ENCODE data around the gene GPR17. TPM values are rescaled to one million over a fixed set of nuclear protein-coding genes. Genes with fewer than 3 reads are reported as not detected.

The GPR17 gene
- total RNA-seq, 2 experiments from 2014 or later: 0.22 TPM; not detected in 1

GRCh38 chr2:127608061-127609030 is 37.6 kb upstream of the GPR17 start:
- Histone ChIP-seq H3K4me3 (ENCODE audit: low read depth, low read length, poor library complexity, severe bottlenecking) (no peak overlapping the region), H3K27ac (ENCODE audit: low read depth, low read length, poor library complexity, severe bottlenecking) (no peak overlapping the region), H3K36me3 (ENCODE audit: insufficient read depth, low read length) (no peaks in the 10 kb centered on the region), H3K9me3 (ENCODE audit: low read length) (no peaks in the 10 kb centered on the region; the same call in 1 of the 2 replicates), H3K79me2 (ENCODE audit: insufficient read depth, low read depth, low read length) (no peaks in the 10 kb centered on the region), H3K4me2 (ENCODE audit: low read length) (no peak overlapping the region), H3K9me2 (ENCODE audit: insufficient read depth, low read length) (no peaks in the 10 kb centered on the region), H2AFZ (ENCODE audit: low read length) (no peak overlapping the region), H3K4me1 (ENCODE audit: insufficient read depth, low read length, poor library complexity, severe bottlenecking) (no peaks in the 10 kb centered on the region), H4K20me1 (ENCODE audit: insufficient read depth, low read length) (no peaks in the 10 kb centered on the region)
- ChIA-PET POLR2A (interaction anchor here (0.7 kb wide), 1 partner anchor 30 kb away, joined by 3 read pairs; no protein-coding TSS in a partner anchor), CTCF (ENCODE audit: unreplicated experiment) (no interaction called here)
- intact Hi-C loops (cut with micrococcal nuclease; ENCODE audit: unreplicated experiment): no loop called here
- no TSS peak for BruUV-seq (replicated peaks)
- no peak for DNase-seq (ENCODE audit: low spot score)
- no peak for TF ChIP-seq EZH2phosphoT487 (IDR thresholded peaks at IDR 0.05; ENCODE audit: borderline replicate concordance, low read depth, low read length)

GRCh38 chr2:127609031-127609751 is 36.8 kb upstream of the GPR17 start:
- no peak overlapping the region for H2AFZ ChIP-seq (ENCODE audit: low read length)
- no peaks in the 10 kb centered on the region for H4K20me1 ChIP-seq (ENCODE audit: insufficient read depth, low read length)
- no peaks in the 10 kb centered on the region for H3K36me3 ChIP-seq (ENCODE audit: insufficient read depth, low read length)
- H3K4me1 ChIP-seq (ENCODE audit: insufficient read depth, low read length, poor library complexity, severe bottlenecking): no peaks in the 10 kb centered on the region
- no peak for TF ChIP-seq EZH2phosphoT487 (IDR thresholded peaks at IDR 0.05; ENCODE audit: borderline replicate concordance, low read depth, low read length)
- TF ChIP-seq, protein P1, sequence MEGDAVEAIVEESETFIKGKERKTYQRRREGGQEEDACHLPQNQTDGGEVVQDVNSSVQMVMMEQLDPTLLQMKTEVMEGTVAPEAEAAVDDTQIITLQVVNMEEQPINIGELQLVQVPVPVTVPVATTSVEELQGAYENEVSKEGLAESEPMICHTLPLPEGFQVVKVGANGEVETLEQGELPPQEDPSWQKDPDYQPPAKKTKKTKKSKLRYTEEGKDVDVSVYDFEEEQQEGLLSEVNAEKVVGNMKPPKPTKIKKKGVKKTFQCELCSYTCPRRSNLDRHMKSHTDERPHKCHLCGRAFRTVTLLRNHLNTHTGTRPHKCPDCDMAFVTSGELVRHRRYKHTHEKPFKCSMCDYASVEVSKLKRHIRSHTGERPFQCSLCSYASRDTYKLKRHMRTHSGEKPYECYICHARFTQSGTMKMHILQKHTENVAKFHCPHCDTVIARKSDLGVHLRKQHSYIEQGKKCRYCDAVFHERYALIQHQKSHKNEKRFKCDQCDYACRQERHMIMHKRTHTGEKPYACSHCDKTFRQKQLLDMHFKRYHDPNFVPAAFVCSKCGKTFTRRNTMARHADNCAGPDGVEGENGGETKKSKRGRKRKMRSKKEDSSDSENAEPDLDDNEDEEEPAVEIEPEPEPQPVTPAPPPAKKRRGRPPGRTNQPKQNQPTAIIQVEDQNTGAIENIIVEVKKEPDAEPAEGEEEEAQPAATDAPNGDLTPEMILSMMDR (conservative IDR thresholded peaks at IDR 0.05; ENCODE audit: low read length): no peak
- intact Hi-C loops (cut with micrococcal nuclease; ENCODE audit: unreplicated experiment): no loop called here
- no peak for DNase-seq (ENCODE audit: low spot score)
- POLR2A ChIA-PET: interaction anchor here (1.2 kb wide), 1 partner anchor 31 kb away, joined by 4 read pairs; no protein-coding TSS in a partner anchor
- H3K4me2 ChIP-seq (ENCODE audit: low read length): no peak overlapping the region
- CTCF ChIA-PET (ENCODE audit: unreplicated experiment): no interaction called here
- no peaks in the 10 kb centered on the region; the same call in 1 of the 2 replicates for H3K9me3 ChIP-seq (ENCODE audit: low read length)
- no peaks in the 10 kb centered on the region for H3K79me2 ChIP-seq (ENCODE audit: insufficient read depth, low read depth, low read length)
- no TSS peak for BruUV-seq (replicated peaks)
- H3K27ac ChIP-seq (ENCODE audit: low read depth, low read length, poor library complexity, severe bottlenecking): no peak overlapping the region
- no peaks in the 10 kb centered on the region for H3K9me2 ChIP-seq (ENCODE audit: insufficient read depth, low read length)
- H3K4me3 ChIP-seq (ENCODE audit: low read depth, low read length, poor library complexity, severe bottlenecking): no peak overlapping the region

- H3K79me2 ChIP-seq (ENCODE audit: insufficient read depth, low read depth, low read length): no peaks in the 10 kb centered on the region
- DNase-seq (ENCODE audit: low spot score): no peak
- BruUV-seq (replicated peaks): no TSS peak
- CTCF ChIA-PET (ENCODE audit: unreplicated experiment): interaction anchor here (1.7 kb wide), 1 partner anchor 19 kb away, joined by 5 read pairs; no protein-coding TSS in a partner anchor
- H2AFZ ChIP-seq (ENCODE audit: low read length): no peak overlapping the region
- TF ChIP-seq, protein P1 (conservative IDR thresholded peaks at IDR 0.05; ENCODE audit: low read length): no peak
- no peak for TF ChIP-seq EZH2phosphoT487 (IDR thresholded peaks at IDR 0.05; ENCODE audit: borderline replicate concordance, low read depth, low read length)
- H3K4me3 ChIP-seq (ENCODE audit: low read depth, low read length, poor library complexity, severe bottlenecking): no peak overlapping the region
- intact Hi-C loops (cut with micrococcal nuclease; ENCODE audit: unreplicated experiment): no loop called here
- H3K9me2 ChIP-seq (ENCODE audit: insufficient read depth, low read length): no peaks in the 10 kb centered on the region
- H4K20me1 ChIP-seq (ENCODE audit: insufficient read depth, low read length): no peaks in the 10 kb centered on the region
- H3K36me3 ChIP-seq (ENCODE audit: insufficient read depth, low read length): no peaks in the 10 kb centered on the region
- no peaks in the 10 kb centered on the region for H3K4me1 ChIP-seq (ENCODE audit: insufficient read depth, low read length, poor library complexity, severe bottlenecking)
- POLR2A ChIA-PET: interaction anchor here (1.2 to 1.7 kb wide), 2 partner anchors 11 to 30 kb away, joined by 4 to 7 read pairs; no protein-coding TSS in a partner anchor
- no peaks in the 10 kb centered on the region; the same call in 1 of the 2 replicates for H3K9me3 ChIP-seq (ENCODE audit: low read length)
- no peak overlapping the region for H3K4me2 ChIP-seq (ENCODE audit: low read length)
- no peak overlapping the region for H3K27ac ChIP-seq (ENCODE audit: low read depth, low read length, poor library complexity, severe bottlenecking)
These were observed 36.1 kb upstream of the GPR17 start for GRCh38 chr2:127609818-127610217.

All from OCI-LY7 (cell line).